SK-N-SH (cell line): Measurements from ENCODE around the gene RNF214.
A peak's percentile ranks its signal among the peaks of the same experiment; 100 is the strongest.

ENCODE experiments used
- CTCF ChIP-seq: fragments of 200-600 bp; sonication (generic); IDR thresholded peaks from 2 replicates; pipeline ENCODE4 v1.6.1; 2017; ENCODE audit warnings: antibody characterized with exemption, mild to moderate bottlenecking, moderate library complexity
- ELF1 ChIP-seq: IDR thresholded peaks from 2 replicates; pipeline ENCODE4 v1.4.0; 2012
- GABPA ChIP-seq: IDR thresholded peaks from 2 replicates; pipeline ENCODE4 v1.4.0; 2012; ENCODE audit warnings: low read depth, mild to moderate bottlenecking
- MAX ChIP-seq: IDR thresholded peaks from 2 replicates; pipeline ENCODE4 v1.4.0; 2012; ENCODE audit warnings: low read depth
- POLR2AphosphoS5 ChIP-seq: IDR thresholded peaks from 2 replicates; pipeline ENCODE4 v1.6.1; 2012; ENCODE audit warnings: low read depth, low read length
- USF2 ChIP-seq: fragments of 150-350 bp; IDR thresholded peaks from 2 replicates; pipeline ENCODE4 v1.6.1; 2017; ENCODE audit warnings: antibody characterized with exemption, low read length, low read depth, borderline replicate concordance

GRCh38 chr11:117281159-117281558 lies 48.7 kb downstream of the RNF214 start:
- TF ChIP-seq ELF1 (no peak), MAX (peak; percentile 65), GABPA (no peak), CTCF (no peak), USF2 (no peak), POLR2AphosphoS5 (peak; percentile 35; the same call in 1 of the 2 replicates)
